Osteoblast (primary cell): Measurements from ENCODE around the gene RAB3GAP1. TPM values are rescaled to one million over a fixed set of nuclear protein-coding genes. Genes with fewer than 3 reads are reported as not detected.

Experiments
- DNase-seq: peaks from one replicate; pipeline ENCODE4 v3.0.0; 2011; ENCODE audit warnings: low spot score, mixed read lengths; ENCODE audit not compliant: insufficient read length; ENCODE audit errors: missing footprints
- H2AFZ ChIP-seq: 2 replicates; pipeline ENCODE4 v1.6.0; 2011; ENCODE audit warnings: mild to moderate bottlenecking, low read length
- H3K27ac ChIP-seq: 2 replicates; pipeline ENCODE4 v1.5.1; 2011; ENCODE audit warnings: mild to moderate bottlenecking, low read depth, low read length, moderate library complexity
- H3K27me3 ChIP-seq: 2 replicates; pipeline ENCODE4 v1.6.0; 2012; ENCODE audit warnings: mild to moderate bottlenecking, control low read depth, inconsistent platforms, low read length, moderate library complexity; ENCODE audit not compliant: insufficient read depth
- H3K36me3 ChIP-seq: 2 replicates; pipeline ENCODE4 v1.5.1; 2011; ENCODE audit warnings: mild to moderate bottlenecking, low read length, control low read depth, moderate library complexity; ENCODE audit not compliant: insufficient read depth
- H3K4me1 ChIP-seq: 2 replicates; pipeline ENCODE4 v1.5.1; 2011; ENCODE audit warnings: mild to moderate bottlenecking, low read length, control low read depth, moderate library complexity; ENCODE audit not compliant: insufficient read depth
- H3K4me2 ChIP-seq: 2 replicates; pipeline ENCODE4 v1.6.0; 2011; ENCODE audit warnings: mild to moderate bottlenecking, low read length; ENCODE audit not compliant: insufficient read depth
- H3K4me3 ChIP-seq: fragments of 200-600 bp; sonication (generic); 3 replicates; pipeline ENCODE4 v1.5.1; 2012; ENCODE audit warnings: mild to moderate bottlenecking, low read length, inconsistent platforms; ENCODE audit not compliant: insufficient read depth
- H3K79me2 ChIP-seq: 2 replicates; pipeline ENCODE4 v1.6.0; 2012; ENCODE audit warnings: mild to moderate bottlenecking, low read length, control low read depth, inconsistent platforms; ENCODE audit not compliant: insufficient read depth
- H3K9me3 ChIP-seq: 2 replicates; pipeline ENCODE4 v1.5.1; 2011; ENCODE audit warnings: low read depth, low read length, control low read depth
- H4K20me1 ChIP-seq: 2 replicates; pipeline ENCODE4 v1.6.0; 2012; ENCODE audit warnings: mild to moderate bottlenecking, low read length, control low read depth; ENCODE audit not compliant: insufficient read depth
- total RNA-seq: library from RNA; depleted of rRNA; stranded (reverse); fragments of >200 nt; gene quantifications from 2 replicates; pipeline ENCODE4 v1.2.3, GENCODE V29; 2012
- TF ChIP-seq, protein P1 (sequence below): IDR thresholded peaks from 2 replicates; pipeline ENCODE4 v1.5.1; 2011; ENCODE audit warnings: mild to moderate bottlenecking, low read depth, low read length, moderate library complexity; ENCODE audit errors: extremely low read depth

RAB3GAP1 gene
- total RNA-seq, 1 donor: 90.5 TPM

DNA sequence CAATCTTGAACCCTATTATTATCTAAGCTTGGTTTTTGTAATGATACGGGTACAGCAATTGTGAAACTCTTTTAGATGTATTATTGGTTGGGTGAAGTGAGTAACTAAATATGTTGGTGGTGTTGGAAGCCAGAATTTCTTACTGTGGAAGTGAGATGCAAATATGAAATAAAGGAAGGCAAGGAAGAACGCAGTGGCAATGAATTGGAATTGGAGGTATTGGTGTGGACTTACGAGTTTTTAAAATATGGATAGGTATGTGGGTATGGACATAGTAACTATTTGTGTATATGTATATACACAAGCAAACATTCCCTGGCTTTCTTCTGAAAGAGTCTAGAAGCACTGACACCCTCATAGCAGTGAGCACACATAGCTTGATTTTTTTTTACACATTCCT, 105.8 kb downstream of the RAB3GAP1 start:
- H2AFZ ChIP-seq: no peak overlapping the region
- no peaks in the 10 kb centered on the region for H3K4me1 ChIP-seq
- no peak for DNase-seq
- peaks cover 42% of the 10 kb centered on the region for H3K36me3 ChIP-seq
- H3K9me3 ChIP-seq: no peaks in the 10 kb centered on the region
- H4K20me1 ChIP-seq: no peaks in the 10 kb centered on the region
- TF ChIP-seq, protein P1, sequence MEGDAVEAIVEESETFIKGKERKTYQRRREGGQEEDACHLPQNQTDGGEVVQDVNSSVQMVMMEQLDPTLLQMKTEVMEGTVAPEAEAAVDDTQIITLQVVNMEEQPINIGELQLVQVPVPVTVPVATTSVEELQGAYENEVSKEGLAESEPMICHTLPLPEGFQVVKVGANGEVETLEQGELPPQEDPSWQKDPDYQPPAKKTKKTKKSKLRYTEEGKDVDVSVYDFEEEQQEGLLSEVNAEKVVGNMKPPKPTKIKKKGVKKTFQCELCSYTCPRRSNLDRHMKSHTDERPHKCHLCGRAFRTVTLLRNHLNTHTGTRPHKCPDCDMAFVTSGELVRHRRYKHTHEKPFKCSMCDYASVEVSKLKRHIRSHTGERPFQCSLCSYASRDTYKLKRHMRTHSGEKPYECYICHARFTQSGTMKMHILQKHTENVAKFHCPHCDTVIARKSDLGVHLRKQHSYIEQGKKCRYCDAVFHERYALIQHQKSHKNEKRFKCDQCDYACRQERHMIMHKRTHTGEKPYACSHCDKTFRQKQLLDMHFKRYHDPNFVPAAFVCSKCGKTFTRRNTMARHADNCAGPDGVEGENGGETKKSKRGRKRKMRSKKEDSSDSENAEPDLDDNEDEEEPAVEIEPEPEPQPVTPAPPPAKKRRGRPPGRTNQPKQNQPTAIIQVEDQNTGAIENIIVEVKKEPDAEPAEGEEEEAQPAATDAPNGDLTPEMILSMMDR: no peak
- H3K79me2 ChIP-seq: peaks cover 5% of the 10 kb centered on the region
- no peak overlapping the region for H3K27ac ChIP-seq
- no peaks in the 10 kb centered on the region for H3K27me3 ChIP-seq
- no peak overlapping the region for H3K4me3 ChIP-seq
- no peak overlapping the region for H3K4me2 ChIP-seq

DNA sequence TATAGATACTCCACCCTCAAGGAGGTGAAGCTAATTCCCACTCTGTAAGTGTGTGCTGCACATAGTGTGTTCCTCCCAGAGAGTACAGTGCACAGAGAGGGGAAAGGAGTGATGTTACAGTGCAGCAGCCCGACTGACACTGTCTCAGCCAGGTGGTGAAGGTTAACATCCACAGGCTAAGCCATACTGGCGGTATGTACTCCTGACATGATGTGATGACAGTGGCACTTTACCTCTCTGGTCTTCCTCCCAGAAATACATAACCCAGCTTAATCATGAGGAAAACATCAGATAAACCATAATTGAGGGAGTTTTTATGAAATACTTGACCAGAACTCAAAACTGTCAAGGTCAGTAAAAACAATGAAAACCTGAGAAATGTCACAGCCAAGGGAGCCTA, 107.1 kb downstream of the RAB3GAP1 start:
- H3K79me2 ChIP-seq: peaks cover 5% of the 10 kb centered on the region
- H3K4me3 ChIP-seq: no peak overlapping the region
- TF ChIP-seq, protein P1: no peak

DNA sequence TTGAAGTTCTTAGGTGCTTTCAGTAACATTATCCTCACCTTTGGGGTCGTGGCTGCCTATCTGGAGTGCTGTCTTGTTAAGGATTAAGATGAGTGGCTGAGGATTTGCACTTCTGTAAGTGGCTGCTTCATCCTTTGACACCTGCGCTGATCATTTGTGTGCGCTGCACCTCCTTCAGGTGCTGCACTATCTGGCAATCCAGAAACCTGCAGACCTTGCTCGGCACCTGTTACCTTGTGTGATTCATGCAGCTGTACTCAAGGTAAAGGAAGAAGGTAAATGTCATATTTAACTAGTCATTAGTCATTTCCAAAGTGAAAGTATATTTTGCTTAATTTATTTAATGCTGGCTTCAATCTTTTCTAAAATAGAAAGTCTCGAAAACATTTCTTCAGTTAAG, 110.3 kb downstream of the RAB3GAP1 start:
- no peak for DNase-seq
- H3K27ac ChIP-seq: no peak overlapping the region
- H3K4me2 ChIP-seq: no peak overlapping the region
- H3K4me1 ChIP-seq: peaks cover 9% of the 10 kb centered on the region
- TF ChIP-seq, protein P1: no peak
- no peaks in the 10 kb centered on the region for H4K20me1 ChIP-seq
- H3K36me3 ChIP-seq: peaks cover 48% of the 10 kb centered on the region
- peaks cover 5% of the 10 kb centered on the region for H3K79me2 ChIP-seq
- H2AFZ ChIP-seq: no peak overlapping the region
- H3K9me3 ChIP-seq: no peaks in the 10 kb centered on the region
- H3K4me3 ChIP-seq: no peak overlapping the region
- no peaks in the 10 kb centered on the region for H3K27me3 ChIP-seq

More for the DNA sequence above, 107.1 kb downstream of the RAB3GAP1 start:
- Histone ChIP-seq H3K27me3 (no peaks in the 10 kb centered on the region), H3K36me3 (peaks cover 39% of the 10 kb centered on the region), H3K4me1 (peaks cover 3% of the 10 kb centered on the region), H2AFZ (no peak overlapping the region), H3K4me2 (no peak overlapping the region), H4K20me1 (no peaks in the 10 kb centered on the region), H3K27ac (no peak overlapping the region), H3K9me3 (no peaks in the 10 kb centered on the region)
- no peak for DNase-seq

DNA sequence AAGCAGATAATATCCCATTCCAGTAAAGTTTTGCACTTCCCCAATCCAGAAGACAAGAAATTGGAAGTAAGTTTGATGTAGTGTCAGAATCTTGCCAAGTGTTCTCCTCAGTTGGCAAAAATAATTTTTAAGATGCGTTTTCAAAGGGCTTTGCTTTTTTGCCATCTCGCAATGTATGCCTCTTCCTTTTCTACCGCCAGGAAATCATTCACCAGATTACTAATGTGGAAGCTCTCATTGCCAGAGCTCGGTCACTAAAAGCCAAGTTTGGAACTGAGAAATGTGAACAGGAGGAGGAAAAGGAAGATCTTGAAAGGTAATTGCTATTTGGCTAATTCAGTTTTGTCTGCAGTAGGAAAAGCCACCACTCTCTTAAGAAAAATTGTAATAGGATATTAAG, 110.7 kb downstream of the RAB3GAP1 start:
- H3K27me3 ChIP-seq: no peaks in the 10 kb centered on the region
- no peak overlapping the region for H3K27ac ChIP-seq
- H3K36me3 ChIP-seq: peaks cover 48% of the 10 kb centered on the region
- no peak overlapping the region for H3K4me3 ChIP-seq
- no peak for DNase-seq
- TF ChIP-seq, protein P1: no peak
- H3K4me2 ChIP-seq: no peak overlapping the region
- no peak overlapping the region for H2AFZ ChIP-seq
- peaks cover 9% of the 10 kb centered on the region for H3K4me1 ChIP-seq
- H3K79me2 ChIP-seq: peaks cover 5% of the 10 kb centered on the region
- H3K9me3 ChIP-seq: no peaks in the 10 kb centered on the region
- H4K20me1 ChIP-seq: no peaks in the 10 kb centered on the region
